ENCODE measurements around the gene WIPF3. TPM values are rescaled to one million over a fixed set of nuclear protein-coding genes. Genes with fewer than 3 reads are reported as not detected.

WIPF3 gene
- total and polyA plus RNA-seq, 2 of the 4 experiments (the other 2 are of a cell fraction) = not detected

GRCh38 chr7:29884399-29885272, 78.3 kb downstream of the WIPF3 start (continued):
- TF ChIP-seq MAFK (IDR thresholded peaks at IDR 0.05; ENCODE audit: low read depth, low read length) = no peak

- WGBS, 2 experiments (ENCODE audit: extremely low coverage in 2 of 2, insufficient read length in 1 of 2) = no CpG with 5 or more reads among the region's 3 CpGs
- BruUV-seq (replicated peaks) = no TSS peak
- no peak for ATAC-seq (ENCODE audit: low read depth)
- TF ChIP-seq RAD21 (IDR thresholded peaks at IDR 0.05; ENCODE audit: low read length) (no peak), MXI1 (IDR thresholded peaks at IDR 0.05; ENCODE audit: borderline replicate concordance, low read depth, low read length) (no peak), CEBPB (IDR thresholded peaks at IDR 0.05; ENCODE audit: low read depth, low read length) (no peak), FOS (IDR thresholded peaks at IDR 0.05; ENCODE audit: low read depth, low read length) (no peak), RCOR1 (IDR thresholded peaks at IDR 0.05; ENCODE audit: insufficient replicate concordance, low read length) (no peak), CHD1 (IDR thresholded peaks at IDR 0.05; ENCODE audit: low read depth, low read length) (no peak), MAFK (IDR thresholded peaks at IDR 0.05; ENCODE audit: low read depth, low read length) (no peak), POLR2A (IDR thresholded peaks at IDR 0.05; ENCODE audit: low read depth, low read length) (no peak), MAZ (IDR thresholded peaks at IDR 0.05; ENCODE audit: borderline replicate concordance, low read depth, low read length) (no peak), RFX5 (IDR thresholded peaks at IDR 0.05; ENCODE audit: low read depth, low read length) (no peak), NFE2L2 (IDR thresholded peaks at IDR 0.05; ENCODE audit: low read depth, low read length) (no peak), BHLHE40 (IDR thresholded peaks at IDR 0.05; ENCODE audit: low read depth, low read length) (no peak)
- TF ChIP-seq, protein P1, sequence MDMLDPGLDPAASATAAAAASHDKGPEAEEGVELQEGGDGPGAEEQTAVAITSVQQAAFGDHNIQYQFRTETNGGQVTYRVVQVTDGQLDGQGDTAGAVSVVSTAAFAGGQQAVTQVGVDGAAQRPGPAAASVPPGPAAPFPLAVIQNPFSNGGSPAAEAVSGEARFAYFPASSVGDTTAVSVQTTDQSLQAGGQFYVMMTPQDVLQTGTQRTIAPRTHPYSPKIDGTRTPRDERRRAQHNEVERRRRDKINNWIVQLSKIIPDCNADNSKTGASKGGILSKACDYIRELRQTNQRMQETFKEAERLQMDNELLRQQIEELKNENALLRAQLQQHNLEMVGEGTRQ (IDR thresholded peaks at IDR 0.05; ENCODE audit: low read depth, low read length) = no peak
- TF ChIP-seq, protein P2, sequence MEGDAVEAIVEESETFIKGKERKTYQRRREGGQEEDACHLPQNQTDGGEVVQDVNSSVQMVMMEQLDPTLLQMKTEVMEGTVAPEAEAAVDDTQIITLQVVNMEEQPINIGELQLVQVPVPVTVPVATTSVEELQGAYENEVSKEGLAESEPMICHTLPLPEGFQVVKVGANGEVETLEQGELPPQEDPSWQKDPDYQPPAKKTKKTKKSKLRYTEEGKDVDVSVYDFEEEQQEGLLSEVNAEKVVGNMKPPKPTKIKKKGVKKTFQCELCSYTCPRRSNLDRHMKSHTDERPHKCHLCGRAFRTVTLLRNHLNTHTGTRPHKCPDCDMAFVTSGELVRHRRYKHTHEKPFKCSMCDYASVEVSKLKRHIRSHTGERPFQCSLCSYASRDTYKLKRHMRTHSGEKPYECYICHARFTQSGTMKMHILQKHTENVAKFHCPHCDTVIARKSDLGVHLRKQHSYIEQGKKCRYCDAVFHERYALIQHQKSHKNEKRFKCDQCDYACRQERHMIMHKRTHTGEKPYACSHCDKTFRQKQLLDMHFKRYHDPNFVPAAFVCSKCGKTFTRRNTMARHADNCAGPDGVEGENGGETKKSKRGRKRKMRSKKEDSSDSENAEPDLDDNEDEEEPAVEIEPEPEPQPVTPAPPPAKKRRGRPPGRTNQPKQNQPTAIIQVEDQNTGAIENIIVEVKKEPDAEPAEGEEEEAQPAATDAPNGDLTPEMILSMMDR (conservative IDR thresholded peaks at IDR 0.05; ENCODE audit: low read depth, low read length) = no peak
Measured at GRCh38 chr7:29885626-29886025, 79.3 kb downstream of the WIPF3 start.

More at GRCh38 chr7:29885626-29886025, 79.3 kb downstream of the WIPF3 start:
- Histone ChIP-seq H3K79me1 (ENCODE audit: low read depth in 1 of 2, low read length in 2 of 2) (no peaks in the 10 kb centered on the region), H3K9me3 (ENCODE audit: control insufficient read depth, insufficient read depth, low read length) (no peaks in the 10 kb centered on the region), H3K9ac (ENCODE audit: low read depth, low read length) (no peak overlapping the region), H4K91ac (ENCODE audit: insufficient read depth, low read depth, low read length) (no peak overlapping the region), H3K4me1 (ENCODE audit: control insufficient read depth, insufficient read depth, low read length) (no peaks in the 10 kb centered on the region), H2AK5ac (ENCODE audit: low read depth, low read length) (no peak overlapping the region), H2BK15ac (ENCODE audit: low read depth, low read length) (no peak overlapping the region), H4K8ac (ENCODE audit: low read depth in 2 of 2, low read length in 2 of 2) (no peak overlapping the region), H3K4me3 (ENCODE audit: insufficient read depth, low read depth, low read length) (no peak overlapping the region), H3K23ac (ENCODE audit: low read depth, low read length) (no peak overlapping the region), H3K14ac (replicated peaks; ENCODE audit: low read depth, low read length) (no peak overlapping the region), H4K20me1 (ENCODE audit: insufficient read depth, low read length) (no peaks in the 10 kb centered on the region), H3K36me3 (ENCODE audit: control insufficient read depth, insufficient read depth, low read length) (no peaks in the 10 kb centered on the region), H3K27me3 (ENCODE audit: control insufficient read depth, insufficient read depth, low read length) (peaks cover 42% of the 10 kb centered on the region), H2BK5ac (ENCODE audit: low read depth, low read length, poor library complexity, severe bottlenecking) (no peak overlapping the region), H3K18ac (ENCODE audit: low read depth, low read length) (no peak overlapping the region), H3K27ac (ENCODE audit: insufficient read depth, low read length) (no peak overlapping the region), H4K5ac (ENCODE audit: low read depth, low read length) (no peak overlapping the region), H3K9me1 (ENCODE audit: insufficient read depth, low read length) (no peaks in the 10 kb centered on the region), H2BK120ac (ENCODE audit: low read depth, low read length) (no peak overlapping the region), H3K4me2 (ENCODE audit: low read depth, low read length) (no peak overlapping the region), H3K4ac (ENCODE audit: low read depth, low read length) (no peak overlapping the region), H2AK9ac (replicated peaks; ENCODE audit: low read depth, low read length, poor library complexity) (no peak overlapping the region), H2BK20ac (ENCODE audit: low read depth, low read length) (no peak overlapping the region), H2AFZ (replicated peaks; ENCODE audit: low read length, poor library complexity) (no peak overlapping the region), H3K56ac (ENCODE audit: extremely low read depth, insufficient read depth, low read length) (no peak overlapping the region)
- no peak for DNase-seq
- intact Hi-C loops (cut with micrococcal nuclease) (no loop called here), in situ Hi-C loops (cut with MboI; ENCODE audit: low sequenced_read_pairs) (no loop called here), dilution Hi-C loops (cut with HindIII; ENCODE audit: low sequenced_read_pairs, unreplicated experiment) (no loop called here)
- ChIA-PET CTCF (interaction anchor here (1.1 kb wide), 1 partner anchor 12 kb away, joined by 3 read pairs; no protein-coding TSS in a partner anchor), POLR2A (ENCODE audit: unreplicated experiment) (no interaction called here)

All from IMR-90 (cell line).